ENCODE results near the gene XRCC6. TPM values are rescaled to one million over a fixed set of nuclear protein-coding genes. Genes with fewer than 3 reads are reported as not detected.

The XRCC6 gene
- total RNA-seq, 2 experiments from 2014 or later: 162 TPM

DNA sequence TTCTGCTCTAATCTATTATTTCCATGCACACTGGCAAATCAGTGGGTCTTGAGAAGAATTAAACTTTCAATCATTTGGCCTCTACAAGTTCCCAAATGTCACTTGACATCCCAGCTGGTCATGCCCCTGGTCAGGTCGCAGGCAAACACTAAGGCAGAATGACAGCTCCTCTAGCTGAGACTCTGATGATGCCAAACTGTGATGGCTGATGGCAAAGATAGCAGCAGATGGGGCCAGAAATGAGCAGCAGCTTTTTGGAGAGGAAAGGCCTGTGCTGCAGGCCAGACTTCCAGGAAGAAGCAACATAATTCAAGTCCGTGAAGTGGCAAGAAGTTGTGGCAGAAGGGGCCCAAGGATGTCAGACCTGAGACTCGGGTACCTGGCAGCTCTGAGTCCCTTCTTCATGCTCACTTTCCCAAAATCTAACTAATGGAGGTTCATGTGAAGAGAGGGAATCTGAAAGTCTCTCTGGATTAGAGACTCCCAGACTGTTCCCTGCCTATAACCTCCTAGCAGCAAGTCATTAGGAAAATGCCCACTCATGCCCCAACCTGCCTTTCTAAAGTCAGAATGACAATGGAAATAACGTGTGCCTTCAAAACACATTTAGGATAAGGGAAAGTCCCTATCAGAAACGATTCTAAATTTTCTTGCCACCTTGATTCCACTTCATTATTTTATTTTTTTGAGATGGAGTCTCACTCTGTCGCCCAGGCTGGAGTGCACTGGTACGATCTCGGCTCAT, 22.0 kb upstream of the XRCC6 start:
- POLR2A ChIA-PET: interaction anchor here (1.7 to 1.8 kb wide), 2 partner anchors 10 to 22 kb away, joined by 4 to 8 read pairs; partner anchors contain the start of genes DESI1, PMM1 and XRCC6
- CTCF ChIA-PET: no interaction called here
- Histone ChIP-seq H3K4me3 (ENCODE audit: low read length) (no peak overlapping the region), H3K27me3 (ENCODE audit: control insufficient read depth in 1 of 2, insufficient read depth in 2 of 2, low read length in 2 of 2) (no peaks in the 10 kb centered on the region), H3K36me3 (ENCODE audit: insufficient read depth, low read length) (peaks cover 33% of the 10 kb centered on the region), H3K9me3 (ENCODE audit: control insufficient read depth in 1 of 2, insufficient read depth in 1 of 2, low read length in 2 of 2) (no peaks in the 10 kb centered on the region), H3K4me1 (ENCODE audit: insufficient read depth, low read length) (peaks cover 14% of the 10 kb centered on the region), H3K27ac (ENCODE audit: low read depth in 1 of 2, low read length in 2 of 2) (no peak overlapping the region)
- Mint-ChIP-seq H3K27me3 (no peaks in the 10 kb centered on the region), H3K4me3 (no peak overlapping the region), H3K4me1 (ENCODE audit: low read depth) (peaks cover 18% of the 10 kb centered on the region), H3K27ac (no peak overlapping the region), H3K9me3 (no peaks in the 10 kb centered on the region), H3K36me3 (ENCODE audit: low read depth) (peaks cover 36% of the 10 kb centered on the region)
- ATAC-seq (ENCODE audit: poor library complexity): no peak
- TF ChIP-seq, protein P1, sequence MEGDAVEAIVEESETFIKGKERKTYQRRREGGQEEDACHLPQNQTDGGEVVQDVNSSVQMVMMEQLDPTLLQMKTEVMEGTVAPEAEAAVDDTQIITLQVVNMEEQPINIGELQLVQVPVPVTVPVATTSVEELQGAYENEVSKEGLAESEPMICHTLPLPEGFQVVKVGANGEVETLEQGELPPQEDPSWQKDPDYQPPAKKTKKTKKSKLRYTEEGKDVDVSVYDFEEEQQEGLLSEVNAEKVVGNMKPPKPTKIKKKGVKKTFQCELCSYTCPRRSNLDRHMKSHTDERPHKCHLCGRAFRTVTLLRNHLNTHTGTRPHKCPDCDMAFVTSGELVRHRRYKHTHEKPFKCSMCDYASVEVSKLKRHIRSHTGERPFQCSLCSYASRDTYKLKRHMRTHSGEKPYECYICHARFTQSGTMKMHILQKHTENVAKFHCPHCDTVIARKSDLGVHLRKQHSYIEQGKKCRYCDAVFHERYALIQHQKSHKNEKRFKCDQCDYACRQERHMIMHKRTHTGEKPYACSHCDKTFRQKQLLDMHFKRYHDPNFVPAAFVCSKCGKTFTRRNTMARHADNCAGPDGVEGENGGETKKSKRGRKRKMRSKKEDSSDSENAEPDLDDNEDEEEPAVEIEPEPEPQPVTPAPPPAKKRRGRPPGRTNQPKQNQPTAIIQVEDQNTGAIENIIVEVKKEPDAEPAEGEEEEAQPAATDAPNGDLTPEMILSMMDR (IDR thresholded peaks at IDR 0.05): no peak
- intact Hi-C loops (cut with DNase I, micrococcal nuclease): loop anchor here in 1 of 2 experiments (10.0 kb wide), 1 partner anchor 134 kb away; the partner anchor contains the start of genes ACO2 and PHF5A
- DNase-seq: no peak

DNA sequence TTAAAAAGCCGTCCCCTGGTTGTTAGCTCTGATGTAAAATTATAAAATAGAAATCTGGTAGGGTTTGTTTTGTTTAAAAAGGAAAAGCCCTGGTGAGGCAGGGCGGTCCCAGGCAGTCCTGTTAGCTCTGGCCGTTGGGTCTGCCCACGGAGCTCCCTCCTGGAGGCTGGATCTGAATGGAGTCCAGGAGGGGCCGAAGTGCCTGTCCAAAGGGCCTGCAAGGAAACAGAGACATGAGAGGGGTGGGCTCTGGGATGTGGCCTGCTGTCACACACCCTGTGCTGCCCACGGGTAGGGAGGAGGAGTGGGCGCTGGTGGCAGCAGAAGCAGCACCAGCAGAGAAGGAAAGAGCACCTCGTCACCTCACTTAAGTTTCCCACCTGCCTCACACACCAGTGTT, 20.1 kb upstream of the XRCC6 start:
- H3K4me1 ChIP-seq (ENCODE audit: insufficient read depth, low read length): peaks cover 19% of the 10 kb centered on the region
- H3K27ac ChIP-seq (ENCODE audit: low read depth in 1 of 2, low read length in 2 of 2): no peak overlapping the region
- CTCF ChIA-PET: no interaction called here
- no peak overlapping the region for H3K4me3 ChIP-seq (ENCODE audit: low read length)
- no peak overlapping the region for H3K4me3 Mint-ChIP-seq
- peaks cover 55% of the 10 kb centered on the region for H3K36me3 Mint-ChIP-seq (ENCODE audit: low read depth)
- no peak overlapping the region for H3K27ac Mint-ChIP-seq
- no peaks in the 10 kb centered on the region for H3K27me3 ChIP-seq (ENCODE audit: control insufficient read depth in 1 of 2, insufficient read depth in 2 of 2, low read length in 2 of 2)
- H3K4me1 Mint-ChIP-seq (ENCODE audit: low read depth): peaks cover 21% of the 10 kb centered on the region
- no peaks in the 10 kb centered on the region for H3K9me3 Mint-ChIP-seq
- DNase-seq (no peak), ATAC-seq (ENCODE audit: poor library complexity) (no peak)
- TF ChIP-seq, protein P1 (IDR thresholded peaks at IDR 0.05): no peak
- H3K27me3 Mint-ChIP-seq: no peaks in the 10 kb centered on the region
- POLR2A ChIA-PET: interaction anchor here (1.0 kb wide), 1 partner anchor 12 kb away, joined by 3 read pairs; the partner anchor contains the start of gene PMM1
- H3K36me3 ChIP-seq (ENCODE audit: insufficient read depth, low read length): peaks cover 39% of the 10 kb centered on the region
- intact Hi-C loops (cut with DNase I, micrococcal nuclease): no loop called here
- no peaks in the 10 kb centered on the region for H3K9me3 ChIP-seq (ENCODE audit: control insufficient read depth in 1 of 2, insufficient read depth in 1 of 2, low read length in 2 of 2)

DNA sequence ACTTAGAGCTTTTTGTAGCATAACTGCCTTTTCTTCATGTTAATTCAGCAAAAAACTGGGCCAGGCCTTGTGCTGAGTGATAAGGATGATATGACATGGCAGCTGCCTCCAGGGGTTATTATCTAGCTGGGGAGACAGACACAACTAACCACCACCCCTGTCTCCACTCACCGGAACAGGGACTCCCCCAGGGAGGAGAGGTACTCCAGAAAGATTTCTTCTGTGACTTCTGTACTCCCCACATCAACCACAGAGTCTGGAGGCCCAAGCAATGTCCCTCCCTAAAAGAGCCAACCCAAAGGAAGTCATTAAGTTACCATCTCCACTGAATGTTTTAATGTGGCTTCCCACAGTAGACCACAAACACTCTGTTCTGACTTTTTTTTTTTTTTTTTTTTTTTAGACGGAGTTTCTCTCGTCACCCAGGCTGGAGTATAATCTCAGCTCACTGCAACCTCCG, 17.2 kb upstream of the XRCC6 start:
- Histone ChIP-seq H3K4me1 (ENCODE audit: insufficient read depth, low read length) (peaks cover 19% of the 10 kb centered on the region), H3K9me3 (ENCODE audit: control insufficient read depth in 1 of 2, insufficient read depth in 1 of 2, low read length in 2 of 2) (no peaks in the 10 kb centered on the region), H3K36me3 (ENCODE audit: insufficient read depth, low read length) (peaks cover 49% of the 10 kb centered on the region), H3K4me3 (ENCODE audit: low read length) (no peak overlapping the region), H3K27ac (ENCODE audit: low read depth in 1 of 2, low read length in 2 of 2) (no peak overlapping the region), H3K27me3 (ENCODE audit: control insufficient read depth in 1 of 2, insufficient read depth in 2 of 2, low read length in 2 of 2) (no peaks in the 10 kb centered on the region)
- peaks cover 21% of the 10 kb centered on the region for H3K4me1 Mint-ChIP-seq (ENCODE audit: low read depth)
- peaks cover 68% of the 10 kb centered on the region for H3K36me3 Mint-ChIP-seq (ENCODE audit: low read depth)
- ChIA-PET CTCF (interaction anchor here (0.6 to 0.7 kb wide), 2 partner anchors 11 to 582 kb away, joined by 4 to 5 read pairs; no protein-coding TSS in a partner anchor), POLR2A (interaction anchor here (0.7 to 1.0 kb wide), 3 partner anchors 14 to 19 kb away, joined by 3 to 4 read pairs (median 4); partner anchors contain the start of genes DESI1 and XRCC6)
- peak overlapping the region; percentile 30 for H3K4me3 Mint-ChIP-seq
- peak overlapping the region; percentile 64 for H3K27ac Mint-ChIP-seq
- ATAC-seq (ENCODE audit: poor library complexity) (peak; percentile 97), DNase-seq (peak in 12 of 14 experiments; percentile 2 to 91 (median 40))
- no peaks in the 10 kb centered on the region for H3K27me3 Mint-ChIP-seq
- TF ChIP-seq, protein P1 (IDR thresholded peaks at IDR 0.05): no peak
- intact Hi-C loops (cut with DNase I, micrococcal nuclease): no loop called here
- no peaks in the 10 kb centered on the region for H3K9me3 Mint-ChIP-seq

Measured in CD4-positive, alpha-beta T cell (primary cell).